ENCODE results near the gene FNDC10.

Gene FNDC10

DNA sequence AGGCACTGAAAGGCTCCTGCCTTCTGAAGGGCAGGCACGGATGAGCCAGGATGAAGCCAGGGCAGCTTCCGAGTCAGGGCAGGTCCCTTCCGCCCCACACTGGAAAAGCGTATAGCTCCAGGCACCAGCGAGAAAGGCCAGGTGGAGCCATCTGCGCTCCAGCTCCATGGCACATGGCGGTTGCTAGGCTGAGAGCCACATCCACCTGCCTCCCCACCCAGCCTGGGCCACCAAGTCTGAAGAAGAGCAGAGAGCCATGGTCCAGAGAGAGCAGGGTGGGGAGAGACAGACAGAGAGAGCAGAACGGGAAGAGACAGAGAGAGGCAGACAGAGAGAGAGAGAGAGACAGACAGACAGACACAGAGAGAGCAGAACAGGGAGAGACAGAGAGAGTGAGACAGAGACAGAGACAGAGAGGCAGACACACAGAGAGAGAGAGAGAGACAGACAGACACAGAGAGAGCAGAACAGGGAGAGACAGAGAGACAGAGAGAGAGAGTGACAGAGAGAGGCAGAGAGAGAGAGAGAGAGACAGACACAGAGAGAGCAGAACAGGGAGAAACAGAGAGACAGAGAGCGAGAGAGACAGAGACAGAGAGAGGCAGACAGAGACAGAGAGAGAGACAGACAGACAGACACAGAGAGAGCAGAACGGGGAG is 5.2 kb downstream of the FNDC10 start:
- TF ChIP-seq CTCF (IDR thresholded peaks at IDR 0.05) (no peak), ZFX (IDR thresholded peaks at IDR 0.05; ENCODE audit: borderline replicate concordance) (no peak)
- H3K27ac ChIP-seq: no peak overlapping the region

DNA sequence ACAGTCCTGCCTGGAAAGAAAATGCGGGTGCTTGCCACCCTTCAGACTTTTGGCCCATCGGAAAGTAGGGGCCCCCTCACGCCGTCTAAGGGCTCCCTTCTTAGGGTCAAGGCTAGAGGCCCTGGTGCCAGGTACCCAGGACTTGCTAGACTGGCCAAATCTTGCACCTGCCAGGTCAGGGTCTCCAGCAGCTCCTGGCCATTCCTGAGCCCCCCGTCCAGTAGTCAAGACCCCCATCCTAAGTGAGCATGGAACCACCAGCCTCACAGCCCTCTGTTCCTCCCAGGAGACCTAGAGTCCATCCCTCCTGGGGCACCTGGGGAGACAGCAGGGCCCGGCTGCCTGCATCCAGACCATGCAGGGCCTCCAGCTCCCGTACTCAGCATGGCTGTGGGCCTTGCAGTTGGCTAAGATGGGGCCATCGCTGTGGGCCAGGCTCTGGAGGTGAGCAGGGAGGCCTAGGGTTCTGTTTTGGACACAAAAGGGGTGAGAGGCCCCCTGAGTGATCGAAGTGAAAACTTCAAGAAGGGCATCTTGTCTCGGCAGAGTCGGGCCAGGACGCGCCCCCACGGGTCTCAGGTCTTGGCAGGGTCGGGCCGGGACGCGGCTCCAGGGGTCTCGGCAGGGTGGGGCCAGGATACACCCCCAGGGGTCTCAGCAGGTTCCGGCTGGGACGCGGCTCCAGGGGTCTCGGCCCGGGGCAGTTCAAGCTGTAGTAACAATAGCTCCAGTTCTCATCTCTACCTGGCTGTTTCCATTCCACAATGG is 5.9 kb downstream of the FNDC10 start:
- no peak overlapping the region for H3K27ac ChIP-seq
- TF ChIP-seq ZFX (IDR thresholded peaks at IDR 0.05; ENCODE audit: borderline replicate concordance) (no peak), CTCF (IDR thresholded peaks at IDR 0.05) (no peak)

- TF ChIP-seq ZFX (IDR thresholded peaks at IDR 0.05; ENCODE audit: borderline replicate concordance) (no peak), CTCF (IDR thresholded peaks at IDR 0.05) (no peak)
- H3K27ac ChIP-seq: no peak overlapping the region
These were observed 8.5 kb downstream of the FNDC10 start for GRCh38 chr1:1591452-1591851.

- TF ChIP-seq CTCF (IDR thresholded peaks at IDR 0.05) (no peak), ZFX (IDR thresholded peaks at IDR 0.05; ENCODE audit: borderline replicate concordance) (no peak)
- no peak overlapping the region for H3K27ac ChIP-seq
These were observed 16.5 kb downstream of the FNDC10 start for GRCh38 chr1:1583347-1584010.

- TF ChIP-seq ZFX (IDR thresholded peaks at IDR 0.05; ENCODE audit: borderline replicate concordance) (no peak), CTCF (IDR thresholded peaks at IDR 0.05) (no peak)
- no peak overlapping the region for H3K27ac ChIP-seq
These were observed 17.2 kb downstream of the FNDC10 start for GRCh38 chr1:1582585-1583346.

DNA sequence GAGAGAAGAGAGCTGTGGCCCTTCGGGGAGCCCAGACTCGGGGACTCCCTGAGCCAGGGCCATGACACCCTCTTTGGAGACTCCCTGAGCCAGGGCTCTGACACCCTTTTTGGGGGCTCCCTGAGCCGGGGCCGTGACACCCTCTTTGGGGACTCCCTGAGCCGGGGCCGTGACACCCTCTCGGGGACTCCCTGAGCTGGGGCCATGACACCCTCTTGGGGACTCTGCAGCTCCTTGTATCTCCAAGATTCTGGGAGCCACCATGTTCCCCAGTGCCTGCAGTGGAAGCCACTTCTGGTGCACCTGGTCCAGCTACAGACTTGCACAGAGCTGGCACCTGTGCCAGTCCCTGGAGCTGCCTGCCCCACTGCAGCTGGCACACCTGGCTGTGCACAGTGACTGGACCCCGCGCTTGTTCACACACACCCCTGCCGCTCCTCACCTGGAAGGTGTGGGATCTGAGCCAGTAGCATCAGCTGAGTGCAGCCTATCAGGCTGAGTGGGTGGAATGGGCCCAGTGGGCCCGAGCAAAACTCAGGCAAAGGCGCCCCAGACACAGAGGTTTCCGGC is 21.5 kb downstream of the FNDC10 start:
- no peak for TF ChIP-seq CTCF (IDR thresholded peaks at IDR 0.05)
- TF ChIP-seq ZFX (IDR thresholded peaks at IDR 0.05; ENCODE audit: borderline replicate concordance): no peak
- H3K27ac ChIP-seq: no peak overlapping the region

Measured in 22Rv1 (cell line).